ENCODE measurements around the gene GPAT3. TPM values are rescaled to one million over a fixed set of nuclear protein-coding genes. Genes with fewer than 3 reads are reported as not detected.

The GPAT3 gene
- total RNA-seq, 1 donor from 2014 or later: 9.1 TPM

DNA sequence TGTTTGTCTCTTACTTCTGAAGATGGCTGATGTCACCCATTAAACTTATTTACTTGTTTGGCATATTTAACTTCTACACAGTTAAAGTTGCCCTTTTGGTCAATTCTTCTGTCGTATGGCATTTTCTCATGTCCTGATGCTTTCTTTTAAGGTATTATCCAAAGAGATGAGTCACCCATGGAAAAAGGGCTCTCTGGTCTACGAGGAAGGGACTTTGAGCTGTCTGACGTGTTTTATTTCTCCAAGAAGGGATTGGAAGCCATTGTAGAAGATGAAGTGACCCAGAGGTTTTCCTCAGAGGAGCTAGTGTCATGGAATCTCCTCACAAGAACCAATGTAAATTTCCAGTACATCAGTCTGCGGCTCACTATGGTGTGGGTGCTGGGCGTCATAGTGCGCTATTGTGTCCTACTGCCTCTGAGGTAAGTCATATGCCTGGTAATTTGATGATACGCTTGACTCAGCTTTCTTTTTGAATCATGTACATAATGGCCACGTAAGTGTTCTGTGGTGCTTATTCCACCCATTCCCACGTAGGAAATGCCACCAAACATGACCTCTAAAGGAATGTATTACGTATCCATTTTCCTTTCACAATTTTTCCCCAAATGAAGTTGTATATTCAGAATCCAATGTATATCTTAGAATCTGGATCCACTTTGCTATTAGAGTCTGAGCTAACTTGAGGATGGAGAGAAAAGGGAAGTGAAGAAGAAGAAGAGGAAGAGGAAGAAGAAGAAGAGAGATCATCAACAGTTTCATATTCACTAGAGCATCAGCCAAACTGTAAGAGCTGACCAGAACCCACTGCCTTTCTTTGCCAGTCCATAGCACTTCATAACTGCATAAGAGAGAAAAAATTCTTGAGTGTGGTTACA, 45.7 kb downstream of the GPAT3 start:
- TF ChIP-seq CTCF (IDR thresholded peaks at IDR 0.05; ENCODE audit: insufficient read depth, low read length, poor library complexity, severe bottlenecking): no peak
- Histone ChIP-seq H3K27me3 (ENCODE audit: control insufficient read depth, insufficient read depth, low read length) (no peaks in the 10 kb centered on the region), H3K36me3 (ENCODE audit: control insufficient read depth, insufficient read depth, low read length) (no peaks in the 10 kb centered on the region), H3K4me3 (ENCODE audit: low read depth, low read length) (no peak overlapping the region)
- DNase-seq (ENCODE audit: low read depth): no peak

DNA sequence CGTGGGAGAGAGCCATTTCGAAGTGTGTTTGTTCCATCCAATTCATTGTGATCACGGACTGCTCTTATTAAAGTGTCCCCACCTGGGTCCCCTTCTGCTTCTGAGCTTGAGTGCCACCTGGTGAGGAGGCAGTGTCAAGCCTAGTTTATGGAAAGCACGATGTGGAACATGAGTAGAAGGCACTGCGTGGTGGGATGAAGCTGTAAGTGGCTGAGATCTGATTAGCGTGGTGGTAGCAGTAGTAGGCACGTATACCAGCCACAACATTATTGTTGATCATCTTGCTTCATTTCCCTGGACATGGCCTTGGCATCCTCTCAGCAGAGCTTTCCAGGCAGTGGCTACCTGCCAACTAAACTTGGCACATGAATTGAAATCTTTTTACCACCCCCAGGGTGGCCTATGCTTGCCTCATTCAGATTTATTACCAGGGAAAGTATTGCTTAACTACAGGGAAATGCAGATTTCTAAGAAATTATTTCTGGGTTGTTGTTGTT, 46.4 kb downstream of the GPAT3 start:
- peak; percentile 16 for TF ChIP-seq CTCF (IDR thresholded peaks at IDR 0.05; ENCODE audit: insufficient read depth, low read length, poor library complexity, severe bottlenecking)
- Histone ChIP-seq H3K4me3 (ENCODE audit: low read depth, low read length) (no peak overlapping the region), H3K36me3 (ENCODE audit: control insufficient read depth, insufficient read depth, low read length) (no peaks in the 10 kb centered on the region), H3K27me3 (ENCODE audit: control insufficient read depth, insufficient read depth, low read length) (no peaks in the 10 kb centered on the region)
- DNase-seq (ENCODE audit: low read depth): no peak

GRCh38 chr4:83585982-83586508, 50.1 kb downstream of the GPAT3 start:
- no peaks in the 10 kb centered on the region for H3K27me3 ChIP-seq (ENCODE audit: control insufficient read depth, insufficient read depth, low read length)

GRCh38 chr4:83589279-83589678, 53.4 kb downstream of the GPAT3 start:
- no peak for TF ChIP-seq CTCF (IDR thresholded peaks at IDR 0.05; ENCODE audit: insufficient read depth, low read length, poor library complexity, severe bottlenecking)

More at GRCh38 chr4:83585982-83586508, 50.1 kb downstream of the GPAT3 start:
- no peak for DNase-seq (ENCODE audit: low read depth)
- TF ChIP-seq CTCF (IDR thresholded peaks at IDR 0.05; ENCODE audit: insufficient read depth, low read length, poor library complexity, severe bottlenecking): no peak
- Histone ChIP-seq H3K36me3 (ENCODE audit: control insufficient read depth, insufficient read depth, low read length) (no peaks in the 10 kb centered on the region), H3K4me3 (ENCODE audit: low read depth, low read length) (no peak overlapping the region)

GRCh38 chr4:83591056-83591455, 55.1 kb downstream of the GPAT3 start:
- no peaks in the 10 kb centered on the region for H3K27me3 ChIP-seq (ENCODE audit: control insufficient read depth, insufficient read depth, low read length)
- no peaks in the 10 kb centered on the region for H3K36me3 ChIP-seq (ENCODE audit: control insufficient read depth, insufficient read depth, low read length)
- no peak for TF ChIP-seq CTCF (IDR thresholded peaks at IDR 0.05; ENCODE audit: insufficient read depth, low read length, poor library complexity, severe bottlenecking)
- no peak overlapping the region for H3K4me3 ChIP-seq (ENCODE audit: low read depth, low read length)
- no peak for DNase-seq (ENCODE audit: low read depth)

More at GRCh38 chr4:83589279-83589678, 53.4 kb downstream of the GPAT3 start:
- no peak for DNase-seq (ENCODE audit: low read depth)
- Histone ChIP-seq H3K27me3 (ENCODE audit: control insufficient read depth, insufficient read depth, low read length) (no peaks in the 10 kb centered on the region), H3K4me3 (ENCODE audit: low read depth, low read length) (no peak overlapping the region), H3K36me3 (ENCODE audit: control insufficient read depth, insufficient read depth, low read length) (no peaks in the 10 kb centered on the region)
